GM19240 (cell line): ENCODE data around the gene STARD3.

Experiments
- DNase-seq: peaks from one replicate; pipeline ENCODE4 v3.0.0; 2011; ENCODE audit warnings: low spot score; ENCODE audit not compliant: insufficient read length

STARD3 gene

DNA sequence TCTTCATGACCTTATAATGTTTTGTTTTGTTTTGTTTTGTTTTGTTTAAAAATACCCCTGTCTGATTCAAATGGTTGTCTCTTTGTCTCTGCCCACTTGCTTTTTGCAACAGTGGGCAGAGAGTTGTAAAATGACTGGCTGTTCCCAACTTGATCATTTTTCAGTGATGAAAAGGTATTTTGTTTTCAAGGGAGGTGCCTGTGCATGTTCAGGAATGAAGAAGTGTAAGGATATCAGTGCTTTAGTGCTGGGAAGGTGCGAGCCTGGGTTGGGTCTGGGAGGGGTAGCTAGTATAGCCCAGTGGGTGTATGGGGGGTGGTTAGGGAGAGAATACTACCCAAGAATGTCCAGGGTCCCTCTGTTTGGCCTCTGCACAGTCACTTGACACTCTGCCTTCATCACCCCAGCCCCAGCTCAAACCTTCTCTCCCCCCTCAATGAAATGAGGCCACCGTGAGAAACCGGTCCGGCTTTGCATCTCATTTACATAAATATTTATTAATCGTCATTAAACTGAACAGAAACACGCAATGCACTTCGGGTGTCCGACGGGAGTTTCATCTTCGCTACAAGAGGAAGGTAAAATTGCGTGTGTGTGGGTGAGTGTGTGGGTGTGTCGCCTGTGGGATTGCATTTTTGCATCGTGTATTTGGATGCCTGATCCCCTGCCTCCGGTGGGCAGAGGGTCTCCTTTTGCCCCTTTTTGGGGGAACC, 33.5 kb upstream of the STARD3 start:
- no peak for DNase-seq

DNA sequence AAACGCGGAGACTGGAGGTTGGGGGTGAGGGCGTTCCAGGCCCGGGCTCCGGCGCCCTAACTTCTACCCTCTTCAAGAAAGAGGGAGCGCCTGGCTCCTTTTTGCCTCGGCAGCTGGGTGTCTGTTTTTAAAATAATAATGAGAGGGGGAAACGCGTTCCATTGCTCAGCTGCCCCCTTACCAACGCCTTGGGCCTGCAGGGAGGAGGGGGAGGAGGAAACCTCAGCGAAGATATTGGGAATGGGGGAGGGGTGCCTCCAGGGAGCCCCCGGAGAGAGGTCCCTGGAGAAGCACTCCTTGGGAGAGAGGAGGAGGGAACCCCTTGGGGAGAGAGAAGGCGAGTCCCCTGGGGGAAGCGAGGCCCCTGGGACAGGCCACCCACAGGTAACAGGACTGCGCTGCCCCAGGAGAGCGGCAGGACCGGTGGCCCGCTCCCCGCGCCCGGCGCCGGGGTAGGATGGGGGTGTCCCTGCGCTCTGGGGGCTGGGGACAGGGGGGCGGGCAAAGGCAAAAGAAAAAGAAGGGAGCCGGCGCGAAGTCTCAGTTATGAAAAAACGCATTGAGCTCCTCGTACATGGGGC, 31.9 kb upstream of the STARD3 start:
- no peak for DNase-seq

DNA sequence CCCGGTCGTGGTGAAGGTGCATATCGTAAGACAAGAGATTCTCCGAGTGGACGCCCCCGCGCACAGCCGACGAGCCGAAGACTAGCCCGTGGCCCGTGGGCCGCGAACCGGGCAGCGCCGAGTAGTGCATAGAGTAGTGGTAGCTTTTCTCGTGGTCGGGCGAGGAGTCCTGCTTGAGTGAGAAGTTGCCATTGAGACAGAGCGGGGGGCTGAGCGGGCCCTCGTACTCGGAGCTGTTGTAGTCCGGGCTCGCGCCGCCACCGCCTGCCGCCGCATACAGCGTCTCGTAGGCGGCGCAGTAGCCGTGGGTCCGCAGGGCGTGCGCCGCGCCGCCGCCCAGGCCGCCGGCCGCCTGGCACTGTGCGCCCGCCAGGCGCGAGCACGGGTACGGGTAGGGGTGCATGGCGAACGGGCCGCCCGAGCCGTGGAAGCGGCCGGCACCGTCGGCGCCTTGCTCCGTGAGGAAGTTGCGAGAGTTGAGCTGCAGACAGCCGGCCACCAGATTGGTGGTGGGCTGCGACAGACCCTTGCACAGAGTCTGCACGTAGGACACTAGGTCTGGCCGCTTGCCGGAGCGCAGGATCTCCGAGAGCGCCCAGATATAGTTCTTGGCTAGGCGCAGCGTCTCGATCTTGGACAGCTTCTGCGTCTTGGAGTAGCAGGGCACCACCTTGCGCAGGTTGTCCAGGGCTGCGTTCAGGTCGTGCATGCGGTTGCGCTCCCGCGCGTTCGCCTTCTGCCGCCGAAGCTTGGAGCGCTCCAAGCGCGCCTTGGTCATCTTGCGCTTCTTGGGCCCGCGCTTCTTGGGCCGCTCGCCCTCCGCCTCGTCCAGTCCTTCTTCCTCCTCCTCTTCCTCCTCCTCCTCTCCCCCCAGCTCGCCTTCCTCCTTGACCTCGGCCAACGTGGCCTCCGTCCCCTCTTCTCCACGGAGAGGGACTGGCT, 31.2 kb upstream of the STARD3 start:
- DNase-seq, result no peak

DNA sequence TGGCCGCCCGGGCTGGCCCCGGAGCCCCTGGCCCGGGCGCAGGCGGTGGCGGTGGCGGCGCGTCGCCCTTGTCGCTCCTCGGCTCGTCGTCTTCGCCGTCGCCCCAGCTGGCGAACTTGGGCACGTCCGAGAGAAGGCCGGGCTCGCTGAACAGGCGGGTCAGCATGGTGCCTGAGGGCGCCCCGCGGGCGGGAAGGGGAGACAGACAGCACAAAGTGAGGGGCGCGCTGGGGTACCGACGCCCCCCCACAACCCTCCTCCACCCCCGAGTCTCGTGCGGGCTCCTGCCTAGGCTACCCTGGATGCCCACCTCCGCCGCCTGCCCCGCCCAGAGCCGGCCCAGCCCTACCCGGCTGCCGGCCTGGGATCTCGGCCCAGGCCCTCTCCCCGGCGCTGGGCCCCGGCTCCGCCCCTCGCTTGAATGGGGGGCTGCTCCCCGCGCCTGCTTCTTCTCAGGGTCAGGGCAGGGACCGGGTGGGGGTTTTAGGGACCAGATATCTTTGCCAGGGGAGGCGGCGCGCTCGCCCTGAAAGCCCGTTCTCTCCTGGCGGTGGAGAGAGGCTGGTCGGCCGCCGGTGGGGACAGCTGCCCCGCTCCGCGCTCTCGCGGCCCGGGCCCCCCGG, 30.4 kb upstream of the STARD3 start:
- no peak for DNase-seq

DNA sequence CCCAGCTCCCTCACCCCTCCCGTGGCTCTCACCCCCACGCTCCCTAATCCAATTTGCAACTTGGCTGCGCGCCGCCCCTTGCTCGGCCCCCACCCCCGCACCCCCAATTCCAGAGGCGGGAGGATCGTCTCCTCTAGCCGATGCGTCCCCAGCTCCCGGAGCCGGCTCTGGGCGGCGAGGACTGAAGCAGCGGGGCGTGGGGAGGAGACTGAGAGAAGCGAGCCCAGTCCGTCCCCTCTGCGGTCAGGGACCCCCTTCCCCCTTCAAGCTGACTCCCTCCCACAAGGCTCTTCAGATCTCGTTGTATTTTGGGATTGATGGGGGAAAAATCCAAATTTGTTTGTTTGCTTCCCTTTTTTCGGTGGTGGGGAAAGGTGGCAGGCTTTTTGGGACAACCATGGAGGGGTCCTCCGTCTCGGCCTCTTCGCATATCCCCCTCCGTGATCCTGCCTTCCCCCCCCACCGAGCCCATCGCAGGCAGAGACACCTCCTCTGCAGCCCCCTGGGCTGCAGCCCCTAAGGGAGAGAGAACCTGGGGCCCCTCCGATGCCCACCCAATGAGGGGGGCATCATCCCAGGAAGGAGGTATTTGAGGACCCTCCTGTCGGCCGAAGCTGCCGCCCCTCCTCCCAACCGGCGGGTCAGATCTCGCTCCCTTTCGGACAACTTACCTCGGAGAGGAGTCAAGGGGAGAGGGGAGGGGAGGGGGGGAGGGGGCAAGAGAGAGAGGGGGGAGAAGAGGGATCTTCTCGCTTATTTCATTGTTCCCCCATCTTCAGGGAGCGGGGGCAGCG, 29.7 kb upstream of the STARD3 start:
- no peak for DNase-seq

DNA sequence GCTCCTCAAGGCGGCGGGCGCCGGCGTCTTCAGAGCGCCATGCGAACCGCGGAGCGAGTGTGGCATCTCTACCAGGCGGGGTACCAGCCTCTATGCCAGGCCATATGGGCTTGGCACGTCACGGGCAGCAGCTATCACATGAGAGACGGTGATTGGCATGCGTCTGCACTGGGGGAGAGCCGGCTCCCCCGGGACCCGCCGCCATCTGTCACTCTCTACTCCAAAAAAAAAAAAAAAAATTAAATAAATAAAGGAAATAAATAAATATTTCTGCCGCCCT, 29.2 kb upstream of the STARD3 start, which contains the start of gene NEUROD2:
NEUROD2 (minus strand) TSS at position 70 of the 280 bp plus-strand sequence. CDS start 1,321 bp downstream, outside the sequence.
- DNase-seq, result no peak

DNA sequence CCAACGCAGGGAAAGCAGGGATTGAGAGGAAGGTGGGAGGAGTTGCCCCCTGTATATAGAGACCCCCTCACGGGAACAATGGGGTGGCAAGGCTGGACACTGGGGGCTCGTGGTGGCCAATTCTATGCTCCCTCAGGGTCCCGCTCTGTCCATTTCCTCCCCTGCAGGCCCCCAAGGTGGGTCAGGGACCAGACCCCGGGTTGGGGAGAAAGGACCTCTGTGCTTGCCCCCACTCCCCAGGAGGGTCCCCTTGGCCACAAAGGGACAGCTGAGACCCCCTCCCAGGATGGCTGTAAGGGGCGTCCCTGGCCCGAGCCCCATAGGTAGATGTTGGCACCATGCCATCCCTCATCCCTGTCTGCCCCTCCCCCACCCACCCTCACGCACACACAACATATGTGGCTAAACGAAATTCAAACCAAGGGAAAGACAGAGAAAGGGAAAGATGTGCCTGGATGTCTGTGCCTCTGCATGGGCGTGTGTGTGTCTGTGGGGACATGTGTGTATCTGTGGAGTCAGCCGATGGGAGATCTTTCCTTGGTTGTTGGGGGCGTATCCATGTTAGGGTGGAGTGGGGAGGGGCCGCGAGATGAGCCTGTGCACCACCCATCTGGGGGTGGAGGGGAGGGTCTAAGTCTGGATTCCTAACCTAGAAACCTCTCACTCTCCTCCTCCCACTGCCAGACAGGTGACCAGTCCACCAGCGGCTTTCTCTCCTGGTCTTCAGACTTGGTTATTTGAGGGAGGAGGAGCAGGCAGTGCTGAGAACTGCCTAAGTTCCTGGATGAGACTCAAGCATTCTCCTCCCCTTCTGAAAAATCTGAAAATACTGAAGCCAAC, 28.6 kb upstream of the STARD3 start:
- DNase-seq, result no peak

DNA sequence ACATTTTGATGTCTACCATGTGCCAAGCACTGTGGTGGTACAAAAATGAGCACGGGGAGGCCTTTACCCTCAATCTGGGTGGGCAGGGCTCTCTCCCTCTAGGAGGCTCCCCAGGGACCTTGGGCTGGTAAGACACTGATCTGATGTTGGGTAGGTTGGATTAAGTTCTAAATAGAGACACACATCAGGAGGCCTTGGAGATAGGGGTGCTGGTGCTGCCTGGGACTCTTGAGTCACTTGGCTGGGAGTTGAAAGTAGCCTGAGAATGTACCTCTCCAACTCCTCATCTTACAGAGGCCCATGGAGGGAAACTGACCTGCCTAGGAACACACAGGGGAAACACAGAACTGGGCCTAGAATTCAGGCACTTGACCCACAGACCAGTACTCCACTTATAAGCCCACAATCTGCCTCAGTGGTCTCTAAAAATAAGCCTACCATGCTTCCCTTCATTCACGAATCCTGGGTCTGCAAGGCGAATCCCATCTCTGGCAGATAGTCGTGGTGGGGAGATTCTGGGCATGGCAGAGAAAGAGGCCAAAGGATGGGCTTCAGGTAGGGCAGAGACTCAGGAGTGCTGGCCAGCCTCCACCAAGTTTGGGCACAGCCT, 27.4 kb upstream of the STARD3 start:
- no peak for DNase-seq

DNA sequence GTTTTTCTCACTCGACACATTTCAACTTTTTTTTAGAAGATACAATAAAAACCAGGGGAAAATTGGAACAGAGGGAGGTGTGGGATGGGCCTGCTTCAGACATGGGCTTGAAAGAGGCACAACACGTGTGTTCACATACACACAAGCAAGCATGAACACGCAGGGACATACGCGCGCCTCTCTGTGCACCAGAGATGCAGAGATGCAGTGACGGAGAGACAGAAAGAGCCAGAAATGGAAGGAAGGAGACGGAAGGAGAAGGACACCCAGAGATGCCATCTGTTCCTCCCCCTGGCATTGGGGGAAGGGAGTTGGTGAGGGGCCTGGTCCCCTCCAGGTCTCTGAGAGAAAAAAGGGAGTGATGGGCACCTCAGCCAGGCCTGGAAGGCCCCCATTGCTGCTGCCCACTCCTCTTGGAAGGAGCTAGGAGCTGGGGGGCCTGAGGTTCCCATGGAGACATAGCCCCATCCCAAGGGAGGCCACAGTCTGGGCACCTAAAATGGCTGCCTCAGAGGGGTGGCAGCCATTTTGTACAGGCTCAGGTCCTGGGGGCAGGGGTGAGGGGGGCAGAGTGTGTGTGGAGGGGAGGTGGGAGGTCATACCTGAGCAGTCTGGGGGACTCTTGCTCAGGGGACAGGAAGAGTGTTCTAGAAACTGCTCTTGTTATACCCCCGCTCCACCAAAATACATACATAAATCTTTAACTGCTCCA, 25.4 kb upstream of the STARD3 start:
- no peak for DNase-seq

DNA sequence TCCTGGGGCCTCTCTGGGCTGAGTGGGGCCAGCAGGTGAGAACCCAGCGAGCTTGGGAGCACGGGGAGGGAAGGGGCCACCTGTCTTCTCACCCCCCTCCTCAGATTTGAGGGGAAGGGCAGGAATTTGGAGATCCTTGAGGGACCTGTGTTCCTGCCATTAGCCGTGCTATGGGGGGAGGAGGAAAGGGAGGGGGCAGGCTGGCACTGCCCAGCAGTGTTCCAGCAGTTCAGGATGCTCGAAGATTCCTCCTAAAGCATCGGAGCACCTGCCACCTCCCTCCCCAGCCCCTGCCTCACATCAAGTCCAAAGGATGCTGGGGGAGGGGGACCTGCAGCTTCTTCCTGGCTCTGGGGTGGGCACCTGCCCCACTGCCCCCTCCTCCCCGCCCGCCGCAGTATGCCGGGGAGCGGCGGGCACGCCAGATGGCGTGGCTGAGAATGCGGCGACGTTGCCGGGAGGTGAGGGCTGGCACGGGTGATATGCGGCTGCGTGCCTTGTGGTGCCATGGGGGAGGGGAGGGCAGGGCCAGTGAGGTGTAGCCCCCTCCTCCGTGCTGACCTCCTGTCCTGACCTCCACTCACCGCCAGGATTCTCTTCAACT, 24.6 kb upstream of the STARD3 start:
- DNase-seq, result no peak

DNA sequence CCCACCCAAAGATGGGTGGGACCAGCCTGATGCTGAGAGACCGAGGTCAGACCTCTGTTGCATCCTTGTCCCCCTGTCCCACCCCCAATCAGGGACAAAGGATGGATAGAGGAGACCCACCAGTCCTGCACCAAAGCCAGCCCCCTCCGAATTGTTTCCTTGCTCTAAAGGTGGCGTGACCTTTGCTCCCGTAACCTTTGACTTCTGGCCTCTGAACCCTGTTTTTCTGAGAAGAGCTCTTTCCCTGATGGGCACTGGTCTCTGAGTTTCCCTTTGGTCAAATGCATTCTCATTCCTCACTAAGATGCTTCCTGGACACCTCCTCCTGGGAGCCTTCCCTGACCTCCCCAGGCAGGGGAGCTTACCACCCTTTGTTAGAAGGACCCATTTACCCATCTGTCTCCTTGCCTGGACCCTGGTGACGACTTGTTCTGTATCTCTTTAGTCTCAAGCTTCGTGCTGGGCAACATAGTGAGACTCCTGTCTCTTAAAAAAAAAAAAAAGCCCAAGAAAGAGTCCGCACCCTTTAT, 23.9 kb upstream of the STARD3 start:
- no peak for DNase-seq

DNA sequence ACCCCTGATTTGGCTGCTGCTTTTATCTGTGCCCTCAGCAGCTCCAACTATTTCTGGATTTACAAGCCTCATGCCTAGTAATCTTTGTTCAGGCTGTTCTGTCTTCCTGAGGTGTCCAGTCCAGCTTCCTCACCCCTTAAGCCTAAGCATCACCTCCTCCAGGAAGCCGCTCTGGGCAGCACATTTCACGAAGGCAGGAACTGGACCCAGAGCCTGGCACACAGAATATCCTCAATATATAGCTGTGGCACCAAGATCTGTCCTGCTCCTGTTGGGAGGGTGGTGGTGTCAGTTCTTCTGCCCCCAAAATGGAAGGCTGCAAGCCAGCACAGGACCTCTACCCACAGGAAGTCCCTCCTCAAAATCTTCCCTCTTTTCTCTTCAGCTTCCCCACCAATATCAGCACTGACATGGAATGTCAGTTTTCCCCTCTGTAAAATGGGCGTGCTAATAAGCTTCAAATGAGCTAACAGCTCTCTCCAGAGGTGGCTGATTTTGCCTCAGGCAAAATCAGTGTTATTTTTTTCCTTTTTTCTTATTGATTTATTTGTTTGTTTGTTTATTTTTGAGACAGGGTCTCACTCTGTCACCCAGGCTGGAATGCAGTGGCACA, 22.3 kb upstream of the STARD3 start:
- DNase-seq, result no peak

DNA sequence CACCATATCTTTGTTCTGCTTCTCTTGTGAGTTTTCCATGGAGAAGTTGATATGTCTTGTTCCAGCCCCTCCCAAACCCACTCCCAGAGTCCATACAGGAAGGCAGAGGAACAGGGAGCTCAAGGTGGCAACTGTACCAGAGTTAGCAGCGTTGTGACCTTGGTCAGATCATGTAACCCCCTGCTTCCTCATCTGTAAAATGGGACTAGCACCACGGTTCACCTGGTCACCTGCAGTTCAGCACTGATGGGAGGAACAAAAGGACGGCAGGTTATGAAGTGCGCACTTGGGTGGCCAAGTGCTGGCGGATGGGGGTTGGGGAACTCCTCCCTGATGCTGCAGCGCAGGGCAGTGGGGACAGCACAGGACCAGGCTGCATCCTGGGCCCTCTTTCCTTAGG, 21.5 kb upstream of the STARD3 start:
- no peak for DNase-seq

DNA sequence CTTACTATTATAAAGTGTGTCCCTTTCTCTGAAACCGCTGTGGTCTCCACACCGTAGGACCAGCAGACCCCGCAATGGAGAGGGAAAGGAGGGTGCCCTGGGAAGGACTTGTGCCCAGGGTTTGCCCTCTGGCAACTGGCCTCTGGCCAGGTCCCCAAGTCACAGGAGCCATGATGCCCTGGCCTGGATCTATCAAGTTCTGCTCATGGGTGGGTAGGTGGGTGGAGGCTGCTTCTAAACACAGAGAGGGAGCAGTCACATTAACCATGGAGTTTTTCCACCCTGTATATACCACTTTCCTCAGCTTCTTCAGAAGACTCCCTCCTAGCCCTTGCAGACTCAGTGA, 19.9 kb upstream of the STARD3 start:
- no peak for DNase-seq

DNA sequence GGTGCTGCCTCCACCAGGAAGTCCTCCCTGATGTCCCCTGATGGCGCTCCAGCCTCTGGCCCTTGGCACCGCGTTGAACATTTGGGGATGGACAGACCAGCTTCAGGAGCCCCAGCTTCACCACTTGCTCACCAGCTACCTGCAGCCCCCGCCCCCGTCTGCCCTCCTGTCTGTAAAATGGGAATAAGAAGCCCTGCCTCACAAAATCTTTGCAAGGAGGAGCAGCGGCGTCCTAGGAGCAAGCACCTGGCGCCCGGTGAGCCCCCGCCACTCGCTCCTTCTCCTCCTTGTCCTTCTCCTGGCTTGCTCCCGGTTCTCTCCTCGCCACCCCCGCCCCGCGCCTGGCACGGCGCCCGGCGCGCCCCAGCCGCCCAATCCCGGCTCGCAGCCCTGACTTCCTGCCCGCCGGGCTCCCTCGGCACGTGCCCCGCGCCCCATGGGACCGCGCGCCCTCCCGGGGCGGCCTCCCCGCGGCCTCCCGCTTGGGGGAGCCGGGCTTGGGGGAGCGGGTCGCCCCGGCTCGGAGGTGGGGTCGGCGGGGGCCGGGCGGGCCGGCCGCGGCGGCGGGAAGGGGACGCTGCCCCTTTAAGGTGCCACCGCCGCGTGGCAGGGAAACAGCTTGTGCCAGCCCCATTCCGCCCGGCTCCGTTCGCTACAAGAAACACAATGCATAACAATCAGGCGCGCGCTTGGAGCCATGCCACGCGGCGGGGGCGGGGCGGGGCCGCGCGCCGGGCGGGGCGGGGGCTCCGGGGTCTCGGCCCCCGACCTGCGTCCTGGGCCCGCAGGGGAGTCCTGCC, 19.3 kb upstream of the STARD3 start:
- DNase-seq, result no peak

DNA sequence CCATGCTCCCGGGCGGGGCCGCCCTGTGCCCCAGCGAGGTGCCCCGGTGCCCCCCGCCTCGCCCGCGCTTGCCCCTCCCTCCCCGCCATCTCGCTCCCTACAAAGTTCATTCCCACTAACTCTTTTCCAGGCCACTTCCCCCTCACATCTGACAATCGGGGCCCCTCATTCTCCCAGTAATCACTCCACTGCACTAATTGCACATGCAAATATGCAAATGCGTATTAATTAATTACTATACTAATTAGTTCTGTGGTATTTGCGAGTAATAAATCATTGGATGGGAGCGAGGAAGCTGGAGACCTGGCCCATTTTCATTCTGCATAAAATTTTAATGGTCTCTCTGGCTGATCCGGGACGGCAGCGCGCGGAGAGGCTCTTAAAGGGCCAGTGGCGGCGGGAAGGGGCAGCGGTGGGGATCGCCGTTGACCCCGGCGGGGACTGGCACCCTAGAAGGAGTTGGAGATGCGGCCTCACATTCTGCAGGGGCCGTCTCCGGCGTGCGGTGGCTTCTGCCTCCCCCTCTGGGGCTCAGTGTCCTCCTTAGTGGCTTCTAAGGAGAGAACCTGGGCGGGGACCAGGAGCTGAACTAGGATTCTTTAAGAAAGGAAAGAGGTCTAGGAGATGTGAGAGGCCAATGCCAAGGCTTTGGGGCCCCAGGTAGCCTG, 18.6 kb upstream of the STARD3 start:
- no peak for DNase-seq
